K562 (cell line): ENCODE measurements around the gene TXK. TPM values are rescaled to one million over a fixed set of nuclear protein-coding genes. Genes with fewer than 3 reads are reported as not detected.

Source experiments
- EP300 ChIP-seq: IDR thresholded peaks from 2 replicates; pipeline ENCODE4 v1.6.1; 2012; ENCODE audit warnings: low read length, improper control_type of control experiment
- FIP1L1 ChIP-seq: fragments of 200-400 bp; formaldehyde crosslinking; IDR thresholded peaks from 2 replicates; pipeline ENCODE4 v1.6.1; 2018; ENCODE audit warnings: mild to moderate bottlenecking, low read depth, low read length; ENCODE audit not compliant: poor library complexity, severe bottlenecking
- VEZF1 ChIP-seq: fragments of 200-800 bp; sonication (Bioruptor generic); IDR thresholded peaks from 2 replicates; pipeline ENCODE4 v1.6.1; 2017; ENCODE audit warnings: missing genetic modification characterization, missing compliant biosample characterization
- polyA plus RNA-seq, 8 experiments: library from polyadenylated mRNA; depleted of rRNA in 4 of 8; stranded (reverse) in 5 of 8; unstranded in 3 of 8; fragments of >200 nt; fragmentation: Nextera tagmentation in 2 of 8; fragmentation: Illumina TruSeq in 1 of 8; extraction: Ambion mirVana in 2 of 8; extraction: Trizol in 1 of 8; gene quantifications; 2 replicates each; pipeline versions ENCODE4 v1.2.1 to v1.2.3, GENCODE V29; 2011 to 2014; ENCODE audit warnings: inconsistent platforms in 1 of 8, missing spikeins in 1 of 8
- total RNA-seq, 7 experiments: library from RNA; depleted of rRNA in 6 of 7; stranded (reverse); fragments of >200 nt in 6 of 7; fragmentation: Illumina TruSeq in 2 of 7; extraction: Trizol in 2 of 7; gene quantifications; 2 replicates each; pipeline versions ENCODE4 v1.2.1 to v1.2.3, GENCODE V29; 2011 to 2021; ENCODE audit warnings: low replicate concordance in 1 of 7
- TF ChIP-seq, protein P1 (sequence below): sonication (generic); formaldehyde crosslinking; IDR thresholded peaks from 2 replicates; pipeline ENCODE4 v1.8.0; 2022; ENCODE audit warnings: mild to moderate bottlenecking, missing genetic modification reagents, borderline replicate concordance
- TF ChIP-seq, protein P2 (sequence below): fragments of 450-650 bp; IDR thresholded peaks from 2 replicates; pipeline ENCODE4 v1.6.1; 2016; ENCODE audit warnings: mild to moderate bottlenecking

The TXK gene
- total and polyA plus RNA-seq, 9 of the 15 experiments (the other 6 are each of a cell fraction or from before 2014, with no cell fraction given) = 0.24 to 1.1 (median 0.45) TPM; not detected in 1

- TF ChIP-seq, protein P1, sequence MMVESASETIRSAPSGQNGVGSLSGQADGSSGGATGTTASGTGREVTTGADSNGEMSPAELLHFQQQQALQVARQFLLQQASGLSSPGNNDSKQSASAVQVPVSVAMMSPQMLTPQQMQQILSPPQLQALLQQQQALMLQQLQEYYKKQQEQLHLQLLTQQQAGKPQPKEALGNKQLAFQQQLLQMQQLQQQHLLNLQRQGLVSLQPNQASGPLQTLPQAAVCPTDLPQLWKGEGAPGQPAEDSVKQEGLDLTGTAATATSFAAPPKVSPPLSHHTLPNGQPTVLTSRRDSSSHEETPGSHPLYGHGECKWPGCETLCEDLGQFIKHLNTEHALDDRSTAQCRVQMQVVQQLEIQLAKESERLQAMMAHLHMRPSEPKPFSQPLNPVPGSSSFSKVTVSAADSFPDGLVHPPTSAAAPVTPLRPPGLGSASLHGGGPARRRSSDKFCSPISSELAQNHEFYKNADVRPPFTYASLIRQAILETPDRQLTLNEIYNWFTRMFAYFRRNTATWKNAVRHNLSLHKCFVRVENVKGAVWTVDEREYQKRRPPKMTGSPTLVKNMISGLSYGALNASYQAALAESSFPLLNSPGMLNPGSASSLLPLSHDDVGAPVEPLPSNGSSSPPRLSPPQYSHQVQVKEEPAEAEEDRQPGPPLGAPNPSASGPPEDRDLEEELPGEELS (CRISPR knock-in tag) = no peak
- TF ChIP-seq VEZF1 (CRISPR knock-in tag) (no peak), EP300 (no peak), FIP1L1 (no peak)
- TF ChIP-seq, protein P2, sequence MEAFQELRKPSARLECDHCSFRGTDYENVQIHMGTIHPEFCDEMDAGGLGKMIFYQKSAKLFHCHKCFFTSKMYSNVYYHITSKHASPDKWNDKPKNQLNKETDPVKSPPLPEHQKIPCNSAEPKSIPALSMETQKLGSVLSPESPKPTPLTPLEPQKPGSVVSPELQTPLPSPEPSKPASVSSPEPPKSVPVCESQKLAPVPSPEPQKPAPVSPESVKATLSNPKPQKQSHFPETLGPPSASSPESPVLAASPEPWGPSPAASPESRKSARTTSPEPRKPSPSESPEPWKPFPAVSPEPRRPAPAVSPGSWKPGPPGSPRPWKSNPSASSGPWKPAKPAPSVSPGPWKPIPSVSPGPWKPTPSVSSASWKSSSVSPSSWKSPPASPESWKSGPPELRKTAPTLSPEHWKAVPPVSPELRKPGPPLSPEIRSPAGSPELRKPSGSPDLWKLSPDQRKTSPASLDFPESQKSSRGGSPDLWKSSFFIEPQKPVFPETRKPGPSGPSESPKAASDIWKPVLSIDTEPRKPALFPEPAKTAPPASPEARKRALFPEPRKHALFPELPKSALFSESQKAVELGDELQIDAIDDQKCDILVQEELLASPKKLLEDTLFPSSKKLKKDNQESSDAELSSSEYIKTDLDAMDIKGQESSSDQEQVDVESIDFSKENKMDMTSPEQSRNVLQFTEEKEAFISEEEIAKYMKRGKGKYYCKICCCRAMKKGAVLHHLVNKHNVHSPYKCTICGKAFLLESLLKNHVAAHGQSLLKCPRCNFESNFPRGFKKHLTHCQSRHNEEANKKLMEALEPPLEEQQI = no peak
Measured at GRCh38 chr4:48032721-48033120, 101.3 kb downstream of the TXK start (continued).
